ENCODE measurements around the gene CTPS2.
"Not testable (repeated sequence)": the region's sequence is repeated elsewhere in the genome, so short reads cannot be mapped to it uniquely, and the experiment has no call there.

CTPS2 gene, protein sequence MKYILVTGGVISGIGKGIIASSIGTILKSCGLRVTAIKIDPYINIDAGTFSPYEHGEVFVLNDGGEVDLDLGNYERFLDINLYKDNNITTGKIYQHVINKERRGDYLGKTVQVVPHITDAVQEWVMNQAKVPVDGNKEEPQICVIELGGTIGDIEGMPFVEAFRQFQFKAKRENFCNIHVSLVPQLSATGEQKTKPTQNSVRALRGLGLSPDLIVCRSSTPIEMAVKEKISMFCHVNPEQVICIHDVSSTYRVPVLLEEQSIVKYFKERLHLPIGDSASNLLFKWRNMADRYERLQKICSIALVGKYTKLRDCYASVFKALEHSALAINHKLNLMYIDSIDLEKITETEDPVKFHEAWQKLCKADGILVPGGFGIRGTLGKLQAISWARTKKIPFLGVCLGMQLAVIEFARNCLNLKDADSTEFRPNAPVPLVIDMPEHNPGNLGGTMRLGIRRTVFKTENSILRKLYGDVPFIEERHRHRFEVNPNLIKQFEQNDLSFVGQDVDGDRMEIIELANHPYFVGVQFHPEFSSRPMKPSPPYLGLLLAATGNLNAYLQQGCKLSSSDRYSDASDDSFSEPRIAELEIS

DNA sequence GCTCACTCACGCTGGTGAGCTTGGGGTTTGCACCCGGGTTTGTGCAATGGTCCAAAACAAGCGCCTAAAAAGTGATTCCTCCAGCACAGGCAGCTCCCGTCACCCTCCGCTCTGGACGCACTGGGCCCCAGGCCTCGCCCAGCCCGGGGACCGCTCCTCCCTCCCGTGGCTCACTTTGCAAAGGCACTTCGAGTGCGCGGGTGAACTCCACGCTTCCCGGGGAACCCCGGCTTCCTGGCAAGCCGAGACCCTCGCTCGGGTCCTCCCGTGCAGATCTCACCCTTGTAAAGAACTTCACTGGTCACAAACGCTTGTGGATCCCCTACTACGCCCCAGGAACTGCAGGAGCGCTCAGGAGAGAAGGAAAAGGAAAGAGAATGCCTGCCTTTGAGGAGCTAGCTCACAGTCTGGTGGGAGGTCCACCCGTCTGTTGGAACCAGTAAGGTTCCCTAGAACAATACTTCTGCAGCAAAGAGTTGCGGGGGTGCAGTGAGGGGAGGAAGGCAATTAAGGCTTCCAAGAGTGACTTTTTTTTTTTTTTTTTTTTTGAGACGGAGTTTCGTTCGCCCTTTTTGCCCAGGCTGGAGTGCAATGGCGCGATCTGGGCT lies at the start of gene CTPS2:
Gene CTPS2, minus strand, starts transcription at position 122 of the 608 bp plus-strand sequence. CDS start 9,767 bp downstream, outside the sequence.
- peak; percentile 25 for DNase-seq (ENCODE audit: low spot score)

DNA sequence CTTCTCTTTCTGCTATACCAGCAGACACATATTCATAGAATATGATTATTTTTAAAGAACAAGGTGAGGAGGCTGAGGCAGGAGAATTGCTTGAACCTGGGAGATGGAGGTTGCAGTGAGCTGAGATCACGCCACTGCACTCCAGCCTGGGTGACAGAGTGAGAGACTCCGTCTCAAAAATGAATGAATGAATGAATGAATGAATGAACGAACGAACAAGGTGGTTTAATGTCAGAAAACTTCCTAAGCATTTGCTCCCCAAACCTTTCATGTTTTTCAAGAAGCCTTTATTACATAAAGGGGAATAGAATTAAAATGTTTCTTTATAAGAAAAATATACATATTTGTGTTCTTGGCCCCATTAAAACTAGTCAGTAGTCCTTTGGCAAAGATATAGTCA lies 49.0 kb upstream of the CTPS2 start:
- DNase-seq (ENCODE audit: low spot score): not testable (repeated sequence)

DNA sequence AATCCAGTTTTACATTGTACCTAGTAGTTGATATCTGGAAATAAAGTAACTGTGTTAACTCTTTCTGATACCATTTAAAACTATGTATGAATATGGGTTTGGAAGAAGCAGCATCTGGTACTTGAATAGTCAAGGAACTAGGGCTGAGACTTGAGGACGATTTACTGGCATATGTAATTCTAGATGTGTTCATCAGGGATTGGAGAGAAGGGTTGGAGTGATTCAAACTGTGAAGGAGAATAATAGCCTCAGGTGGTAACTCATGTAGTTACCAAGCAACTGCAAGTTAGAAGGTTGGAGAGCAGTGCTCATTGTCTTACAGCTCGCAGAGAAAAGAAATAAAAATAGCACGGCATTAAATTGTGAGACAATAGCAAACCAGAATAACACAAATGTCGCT lies 44.3 kb upstream of the CTPS2 start:
- DNase-seq (ENCODE audit: low spot score): no peak

DNA sequence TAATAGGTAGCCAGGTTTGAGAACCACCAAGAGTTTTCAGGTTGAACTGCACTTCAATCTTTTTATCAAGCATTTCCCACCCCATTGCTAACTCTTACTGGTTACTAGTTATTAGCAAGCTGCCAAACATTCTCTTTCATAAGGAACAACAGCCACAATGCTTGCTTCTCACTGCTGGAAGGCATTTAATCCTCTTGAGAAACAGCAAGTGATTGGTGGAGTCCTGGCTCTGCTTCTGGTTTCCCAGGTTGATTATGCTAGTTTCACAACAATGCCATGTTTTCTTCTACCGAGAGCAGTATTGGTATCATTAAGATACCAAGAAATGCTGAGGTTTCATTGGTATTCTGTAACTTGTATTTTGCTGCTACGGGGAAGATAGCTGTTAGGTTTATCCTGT lies 41.5 kb upstream of the CTPS2 start:
- no peak for DNase-seq (ENCODE audit: low spot score)

DNA sequence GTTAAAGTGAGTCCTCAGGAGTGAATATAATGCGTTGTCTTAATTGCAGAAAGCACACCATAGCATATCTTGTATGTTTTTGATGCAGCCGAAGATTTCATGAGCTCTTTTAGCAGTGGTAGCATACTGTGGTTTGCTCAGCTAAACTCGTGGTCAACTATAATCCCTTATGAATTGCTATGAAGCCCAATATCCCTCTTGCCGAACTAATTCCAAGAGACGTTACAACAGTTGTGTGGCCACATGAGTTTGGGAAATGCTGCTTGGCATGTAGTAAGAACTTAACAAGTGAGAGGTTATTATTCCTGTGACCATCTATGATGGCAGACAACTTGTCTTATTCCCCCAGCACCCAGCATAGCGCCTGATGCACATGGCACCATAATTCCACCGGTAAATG lies 37.7 kb upstream of the CTPS2 start:
- DNase-seq (ENCODE audit: low spot score): no peak

DNA sequence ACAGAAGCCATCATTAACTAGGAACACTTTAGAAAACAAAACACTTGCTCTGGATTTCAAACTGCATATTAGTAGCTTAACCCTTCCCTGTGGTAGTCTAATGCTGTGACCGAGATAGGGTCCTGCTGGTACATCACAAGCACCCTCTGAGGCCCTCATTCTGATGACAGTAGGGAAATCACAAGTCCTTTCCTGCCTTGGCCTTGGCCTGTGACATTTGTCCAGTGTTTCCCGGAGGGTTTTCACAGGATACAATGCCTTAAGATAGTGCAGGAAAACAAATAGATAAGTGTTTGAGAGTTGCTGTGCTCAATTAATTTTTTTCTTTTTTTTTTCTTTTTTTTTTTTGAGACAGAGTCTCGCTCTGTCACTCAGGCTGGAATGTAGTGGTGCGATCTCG lies 36.0 kb upstream of the CTPS2 start:
- DNase-seq (ENCODE audit: low spot score): no peak

DNA sequence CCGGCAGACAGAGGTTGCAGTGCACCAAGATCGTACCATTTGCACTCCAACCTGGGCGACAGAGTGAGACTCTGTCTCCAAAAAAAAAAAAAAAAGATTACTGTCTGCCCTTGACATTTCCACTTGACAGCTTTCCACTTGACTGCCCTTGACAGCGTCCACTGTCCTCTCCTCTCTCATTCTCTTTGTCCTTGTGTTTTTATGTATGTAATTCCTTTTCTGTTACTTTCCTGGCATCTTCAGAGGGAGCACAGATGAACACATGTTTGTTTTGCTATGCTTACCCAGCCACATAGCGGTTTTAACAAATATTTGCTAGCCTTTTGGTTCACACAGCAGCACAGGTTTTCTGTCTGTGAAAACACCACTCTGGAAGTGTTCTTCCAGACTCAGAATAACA lies 33.2 kb upstream of the CTPS2 start:
- DNase-seq (ENCODE audit: low spot score): no peak

DNA sequence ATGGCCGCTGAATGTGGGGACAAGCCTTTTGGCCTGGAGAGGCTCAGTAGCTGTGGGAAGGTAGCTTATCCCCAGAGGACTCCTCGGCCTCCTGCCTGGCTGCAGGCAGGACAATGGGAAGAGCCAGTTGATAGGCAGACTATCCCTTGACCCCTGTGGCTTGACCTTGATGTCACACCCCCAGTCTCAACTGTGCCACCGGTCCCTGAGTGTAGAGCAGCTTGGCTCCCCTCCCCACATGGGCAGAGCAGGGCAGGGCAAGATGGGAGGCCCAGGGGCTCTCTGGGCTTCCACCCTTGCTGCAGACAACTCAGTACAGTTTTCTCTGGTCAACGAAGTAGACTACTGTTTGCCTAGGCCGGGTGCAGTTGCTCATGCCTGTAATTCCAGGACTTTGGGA lies 32.6 kb upstream of the CTPS2 start:
- DNase-seq (ENCODE audit: low spot score): no peak

DNA sequence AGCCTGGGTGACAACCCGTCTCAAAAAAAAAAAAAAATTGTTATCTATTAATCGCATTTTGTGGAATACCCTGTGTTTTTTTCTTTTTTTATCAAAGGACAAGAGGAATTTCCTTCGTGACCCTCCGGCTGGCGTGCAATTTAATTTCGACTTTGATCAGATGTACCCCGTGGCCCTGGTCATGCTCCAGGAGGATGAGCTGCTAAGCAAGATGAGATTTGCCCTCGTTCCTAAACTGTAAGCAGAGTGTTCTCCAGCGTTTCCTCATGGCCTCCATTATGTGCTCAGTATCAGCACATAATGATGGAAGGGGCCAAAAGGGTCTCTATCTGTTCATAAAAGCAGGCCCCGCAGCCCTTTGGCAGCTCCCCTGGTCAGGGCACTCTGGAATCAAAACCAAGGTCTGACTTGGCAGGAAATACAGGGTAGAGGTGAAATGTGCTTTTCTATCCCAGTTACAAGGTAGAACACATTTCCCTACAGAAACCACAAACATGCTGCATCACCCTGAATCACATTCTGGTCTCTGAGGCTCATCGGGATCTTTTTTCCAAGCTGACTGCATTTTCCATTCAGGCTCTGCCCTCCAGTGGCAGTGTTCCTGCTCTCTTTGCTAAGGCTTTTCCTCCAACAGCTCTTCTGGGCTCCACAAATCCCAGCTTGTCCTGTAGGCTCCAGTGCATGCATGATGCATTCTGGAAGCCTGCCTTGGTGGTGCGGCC lies 31.3 kb upstream of the CTPS2 start:
- DNase-seq (ENCODE audit: low spot score): no peak

DNA sequence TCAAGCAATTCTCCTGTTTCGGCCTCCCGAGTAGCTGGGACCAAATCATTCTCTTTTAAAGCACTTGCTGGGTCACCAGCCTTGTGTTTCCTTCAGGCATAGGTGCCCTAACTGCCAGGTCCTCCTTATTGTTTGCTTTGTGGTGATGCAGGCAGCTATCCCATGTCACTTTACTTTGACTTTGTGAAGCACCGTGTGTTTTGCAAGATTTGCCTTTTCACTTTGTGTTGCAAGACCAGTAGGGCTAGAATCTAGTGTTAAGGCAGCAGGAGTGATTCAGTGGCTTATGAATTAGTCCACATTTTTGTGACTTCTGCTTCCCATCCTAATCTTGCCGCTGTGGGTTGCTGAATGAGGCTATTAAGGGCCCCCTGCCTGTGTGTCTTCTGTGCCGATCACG lies 27.1 kb upstream of the CTPS2 start:
- no peak for DNase-seq (ENCODE audit: low spot score)

DNA sequence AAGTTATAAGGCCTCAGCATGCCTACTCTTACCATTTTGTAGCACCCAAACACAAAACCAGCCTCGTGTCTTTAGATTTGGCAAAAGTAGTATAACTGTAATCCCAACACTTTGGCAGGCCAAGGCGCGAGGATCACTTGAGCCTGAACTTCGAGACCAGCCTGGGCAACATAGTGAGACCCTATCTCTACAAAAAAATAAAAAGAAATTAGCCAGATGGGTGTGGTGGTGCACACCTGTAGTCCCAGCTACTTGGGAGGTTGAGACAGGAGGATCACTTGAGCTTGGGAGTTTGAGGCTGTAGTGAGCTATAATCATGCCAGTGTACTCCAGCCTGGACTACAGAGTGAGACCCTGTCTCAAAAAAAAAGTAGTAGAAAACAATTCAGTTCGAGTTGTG lies 24.6 kb upstream of the CTPS2 start:
- DNase-seq (ENCODE audit: low spot score): no peak

DNA sequence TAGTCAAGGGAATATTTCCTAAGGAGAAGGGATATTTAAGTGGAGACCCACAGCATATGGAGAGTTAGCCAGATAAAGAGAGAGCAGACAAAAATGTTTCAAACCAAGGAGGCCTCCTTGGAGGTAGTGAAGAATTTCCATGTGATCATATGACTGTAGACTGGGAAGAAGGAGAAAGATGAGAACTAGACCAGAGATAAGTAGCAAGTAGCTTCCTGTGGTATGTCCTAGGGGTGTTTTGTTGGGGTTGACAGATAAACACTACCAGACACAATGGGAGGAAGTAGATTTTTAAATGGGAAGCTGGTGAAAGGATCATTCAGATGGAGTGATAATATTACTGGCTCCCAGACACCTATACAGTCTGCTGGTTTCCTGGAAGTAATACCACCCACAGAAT lies 20.5 kb upstream of the CTPS2 start:
- DNase-seq (ENCODE audit: low spot score): no peak

DNA sequence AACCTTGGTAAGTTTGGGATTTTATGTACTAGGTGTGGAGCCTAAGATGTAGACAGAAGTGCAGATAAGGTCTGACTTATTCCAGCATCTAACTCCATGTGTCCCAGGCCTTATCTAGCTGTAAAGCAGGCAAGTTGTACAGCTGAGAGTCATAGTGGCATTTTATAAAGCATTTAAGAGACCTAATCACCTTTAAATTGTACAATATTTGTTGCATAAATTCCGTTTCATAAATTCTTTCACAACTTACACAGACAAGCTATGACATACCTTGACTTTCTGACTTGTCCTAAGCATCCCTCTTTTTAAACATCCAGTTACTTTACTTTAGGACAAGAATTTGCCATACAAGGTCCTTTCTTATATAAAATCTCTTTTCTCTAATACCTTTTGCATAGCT lies 18.0 kb upstream of the CTPS2 start:
- no peak for DNase-seq (ENCODE audit: low spot score)

DNA sequence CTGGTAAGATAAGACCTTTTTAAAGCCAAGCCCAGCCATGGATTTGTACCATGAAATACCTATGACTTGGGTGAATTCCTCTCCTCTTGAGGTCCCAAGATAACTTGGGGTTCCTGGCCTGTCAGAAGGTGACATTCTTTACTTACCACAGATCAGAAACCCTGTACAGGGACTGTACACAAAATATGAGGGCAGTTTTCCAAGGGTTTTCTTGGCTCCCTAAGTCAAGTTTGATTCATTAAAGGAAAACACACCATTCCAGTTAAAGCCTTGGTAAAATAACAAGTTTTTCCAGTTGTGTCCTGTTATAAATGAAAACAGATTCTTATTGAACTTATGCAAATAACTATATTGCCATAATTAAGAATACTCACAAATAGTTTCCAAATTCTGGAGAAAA lies 15.2 kb upstream of the CTPS2 start:
- no peak for DNase-seq (ENCODE audit: low spot score)

DNA sequence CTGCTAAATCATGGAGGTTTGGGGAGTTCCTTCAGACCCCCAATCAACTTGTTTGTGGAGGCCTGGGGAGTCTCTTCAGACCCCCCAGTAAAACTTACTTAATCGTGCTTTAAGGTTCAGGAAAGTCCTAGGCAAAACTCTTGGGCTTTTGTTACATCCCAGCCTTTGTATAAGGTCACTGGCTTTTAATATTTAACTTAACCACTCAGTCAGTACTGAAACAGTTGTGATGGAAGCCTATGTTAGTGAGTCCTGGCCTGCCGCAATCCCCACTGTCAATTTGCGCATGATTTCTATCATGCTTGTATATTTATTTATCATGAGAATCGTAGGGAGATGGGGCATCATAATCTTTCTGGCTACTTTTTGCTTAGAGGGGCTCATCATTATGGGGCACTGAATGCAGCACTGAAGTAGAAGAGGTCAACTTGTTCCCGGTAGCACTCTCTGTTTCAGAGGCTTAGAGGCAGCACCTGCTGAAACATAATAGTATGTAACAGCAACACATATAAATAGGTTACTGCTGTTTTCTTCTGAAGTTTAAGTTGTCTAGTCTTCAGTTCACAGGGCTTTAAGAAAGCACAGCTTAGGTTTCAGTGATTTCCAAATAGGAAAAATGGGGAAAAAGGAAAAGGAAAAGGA lies 14.0 kb upstream of the CTPS2 start:
- DNase-seq (ENCODE audit: low spot score): not testable (repeated sequence)

DNA sequence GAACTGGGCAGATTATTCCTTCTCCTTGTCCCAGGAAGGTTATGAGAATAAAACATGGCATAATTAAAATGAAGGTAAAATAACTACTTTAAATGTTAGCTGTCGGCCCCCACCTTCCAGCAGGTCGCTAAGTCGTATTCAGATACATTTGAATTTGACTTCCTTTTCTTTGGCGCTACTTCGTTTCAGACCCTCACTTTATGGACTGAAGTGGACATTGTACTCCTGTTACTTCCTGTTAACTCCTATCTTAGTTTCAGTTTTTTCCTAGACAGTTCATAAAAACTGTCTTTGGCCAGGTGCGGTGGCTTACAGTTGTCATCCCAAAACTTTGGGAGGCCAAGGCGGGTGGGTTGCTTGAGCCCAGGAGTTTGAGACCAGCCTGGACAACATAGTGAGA lies 12.6 kb upstream of the CTPS2 start:
- DNase-seq (ENCODE audit: low spot score): no peak

DNA sequence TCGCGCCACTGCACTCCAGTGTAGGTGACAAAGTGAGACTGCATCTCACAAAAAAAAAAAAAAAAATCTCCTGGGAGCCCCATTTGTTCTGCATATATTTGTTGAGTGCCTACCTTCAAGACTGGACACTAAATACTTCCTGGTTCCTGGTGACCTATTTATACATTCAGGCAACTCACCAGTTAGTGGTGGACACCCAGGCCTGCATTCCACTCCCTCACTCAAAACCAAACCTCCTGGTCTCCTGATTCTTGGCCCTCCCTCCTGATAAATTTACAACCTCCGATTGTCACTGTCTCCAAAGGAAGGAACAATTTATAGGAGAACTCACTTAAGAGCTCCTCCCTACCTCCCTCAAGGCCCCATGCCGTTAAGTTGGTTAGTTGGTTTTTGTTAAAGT lies 10.0 kb upstream of the CTPS2 start:
- DNase-seq (ENCODE audit: low spot score): no peak

DNA sequence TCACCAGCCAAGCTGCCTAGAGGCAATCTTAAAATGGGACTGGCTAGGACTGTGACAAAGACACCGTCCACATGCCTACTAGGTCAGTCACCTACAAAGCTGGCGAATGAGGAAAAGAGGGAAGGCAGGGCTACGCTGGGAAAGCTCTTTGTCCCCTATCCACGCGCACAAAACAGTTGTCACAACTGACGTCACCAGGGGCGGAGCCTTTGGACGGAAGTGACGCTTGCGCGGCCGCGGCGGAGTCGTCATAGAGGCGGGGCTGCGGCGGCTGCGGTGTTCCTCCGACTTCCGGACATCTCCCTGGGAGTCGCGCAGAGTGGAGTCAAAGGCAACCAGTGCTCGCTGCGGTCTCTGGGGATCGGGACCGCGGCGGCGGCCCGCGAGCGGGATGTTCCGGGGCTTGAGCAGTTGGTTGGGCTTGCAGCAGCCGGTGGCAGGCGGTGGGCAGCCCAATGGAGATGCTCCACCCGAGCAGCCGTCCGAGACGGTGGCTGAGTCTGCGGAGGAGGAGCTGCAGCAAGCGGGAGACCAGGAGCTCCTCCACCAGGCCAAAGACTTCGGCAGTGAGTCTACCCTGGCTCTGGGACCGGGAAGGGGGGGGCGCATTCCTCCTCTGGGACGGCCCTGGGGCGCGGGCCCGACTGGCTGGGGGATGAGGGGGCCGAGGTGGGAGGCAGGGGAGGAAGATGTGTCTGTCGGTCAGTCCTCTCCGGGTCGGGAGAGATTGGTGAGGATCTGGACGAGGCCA lies 7.0 kb upstream of the CTPS2 start, which contains the start of gene SYAP1:
Gene SYAP1, plus strand, starts transcription at position 279 of the 751 bp plus-strand sequence. Its CDS starts 113 bp downstream, at position 392.
- peak; percentile 94 for DNase-seq (ENCODE audit: low spot score)

DNA sequence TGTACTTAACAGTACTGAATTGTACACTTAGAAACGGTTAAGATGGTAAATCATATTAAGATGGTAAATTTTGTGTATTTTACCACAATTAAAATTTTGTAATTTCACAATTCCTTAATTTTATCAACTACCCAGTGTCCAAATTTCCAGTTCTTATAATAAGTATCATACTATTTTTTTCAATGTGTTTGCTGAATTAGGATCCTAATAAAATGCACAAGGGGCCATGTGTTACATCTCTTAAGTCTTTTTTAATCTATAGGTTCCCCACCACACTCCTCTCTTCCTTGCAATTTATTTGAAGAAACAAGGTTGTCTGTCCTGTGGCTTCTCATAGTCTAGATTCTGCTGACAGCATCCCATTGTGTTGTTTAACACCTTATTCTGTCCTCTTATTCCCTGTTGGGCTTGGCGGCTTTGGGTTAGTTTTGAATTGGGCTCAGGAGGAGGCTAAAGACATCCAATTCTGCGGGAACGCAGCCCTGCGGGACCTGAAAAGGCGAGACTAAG lies 6.4 kb upstream of the CTPS2 start:
- DNase-seq (ENCODE audit: low spot score): no peak

DNA sequence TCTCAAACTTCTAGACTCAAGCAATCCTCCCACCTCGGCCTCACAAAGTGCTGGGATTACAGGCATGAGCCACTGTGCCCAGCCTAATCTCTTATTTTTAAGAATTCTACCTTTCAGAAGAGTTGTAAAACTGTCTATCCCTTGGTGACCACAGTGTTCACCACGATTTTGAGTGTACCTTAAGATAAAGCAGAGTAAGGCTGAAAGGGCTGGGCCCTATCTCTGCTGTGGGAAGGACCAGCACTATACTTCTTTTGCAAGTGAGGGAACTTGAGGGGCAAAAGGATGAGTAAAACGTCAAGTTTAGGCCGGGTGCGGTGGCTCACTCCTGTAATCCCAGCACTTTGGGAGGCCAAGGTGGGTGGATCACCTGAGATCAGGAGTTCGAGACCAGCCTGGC lies 4.0 kb upstream of the CTPS2 start:
- DNase-seq (ENCODE audit: low spot score): not testable (repeated sequence)

DNA sequence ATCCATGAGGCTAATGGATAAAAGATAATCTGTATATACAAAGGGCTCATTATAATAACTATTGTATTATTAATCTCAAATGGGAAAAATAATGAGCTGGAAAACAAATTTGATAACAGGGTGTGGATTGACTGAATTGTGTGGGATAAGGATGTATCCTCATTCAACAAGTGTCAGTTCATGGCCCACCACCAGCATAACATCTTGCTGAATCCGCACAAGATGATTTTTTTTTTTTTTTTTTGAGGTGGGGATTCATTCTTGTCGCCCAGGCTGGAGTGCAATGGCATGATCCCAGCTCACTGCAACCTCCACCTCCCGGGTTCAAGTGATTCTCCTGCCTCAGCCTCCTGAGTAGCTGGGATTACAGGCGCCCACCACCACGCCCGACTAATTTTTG lies 3.2 kb upstream of the CTPS2 start:
- not testable (repeated sequence) for DNase-seq (ENCODE audit: low spot score)

Measured in hematopoietic multipotent progenitor cell treated with erythropoietin and hydrocortisone succinate and interleukin-3 and kit ligand, for 17 days (in vitro differentiated cells).